ENCODE data around the gene NOC4L. TPM values are rescaled to one million over a fixed set of nuclear protein-coding genes. Genes with fewer than 3 reads are reported as not detected.
A peak's percentile ranks its signal among the peaks of the same experiment; 100 is the strongest.

Gene NOC4L
- total RNA-seq, 1 donor from 2014 or later, result 29.1 TPM

- ATAC-seq (ENCODE audit: low read depth), result no peak
- Mint-ChIP-seq H3K36me3 (ENCODE audit: low read depth) (peaks cover 37% of the 10 kb centered on the region), H3K27ac (no peak overlapping the region), H3K9me3 (no peaks in the 10 kb centered on the region), H3K4me1 (peaks cover 28% of the 10 kb centered on the region), H3K4me3 (no peak overlapping the region), H3K27me3 (no peaks in the 10 kb centered on the region)
- intact Hi-C loops (cut with micrococcal nuclease), result no loop called here
- no peak for DNase-seq
- ChIA-PET POLR2A (no interaction called here), CTCF (no interaction called here)
- TF ChIP-seq, protein P1, sequence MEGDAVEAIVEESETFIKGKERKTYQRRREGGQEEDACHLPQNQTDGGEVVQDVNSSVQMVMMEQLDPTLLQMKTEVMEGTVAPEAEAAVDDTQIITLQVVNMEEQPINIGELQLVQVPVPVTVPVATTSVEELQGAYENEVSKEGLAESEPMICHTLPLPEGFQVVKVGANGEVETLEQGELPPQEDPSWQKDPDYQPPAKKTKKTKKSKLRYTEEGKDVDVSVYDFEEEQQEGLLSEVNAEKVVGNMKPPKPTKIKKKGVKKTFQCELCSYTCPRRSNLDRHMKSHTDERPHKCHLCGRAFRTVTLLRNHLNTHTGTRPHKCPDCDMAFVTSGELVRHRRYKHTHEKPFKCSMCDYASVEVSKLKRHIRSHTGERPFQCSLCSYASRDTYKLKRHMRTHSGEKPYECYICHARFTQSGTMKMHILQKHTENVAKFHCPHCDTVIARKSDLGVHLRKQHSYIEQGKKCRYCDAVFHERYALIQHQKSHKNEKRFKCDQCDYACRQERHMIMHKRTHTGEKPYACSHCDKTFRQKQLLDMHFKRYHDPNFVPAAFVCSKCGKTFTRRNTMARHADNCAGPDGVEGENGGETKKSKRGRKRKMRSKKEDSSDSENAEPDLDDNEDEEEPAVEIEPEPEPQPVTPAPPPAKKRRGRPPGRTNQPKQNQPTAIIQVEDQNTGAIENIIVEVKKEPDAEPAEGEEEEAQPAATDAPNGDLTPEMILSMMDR (IDR thresholded peaks at IDR 0.05), result no peak
Observed at GRCh38 chr12:132140918-132141841, 3.1 kb upstream of the NOC4L start.

DNA sequence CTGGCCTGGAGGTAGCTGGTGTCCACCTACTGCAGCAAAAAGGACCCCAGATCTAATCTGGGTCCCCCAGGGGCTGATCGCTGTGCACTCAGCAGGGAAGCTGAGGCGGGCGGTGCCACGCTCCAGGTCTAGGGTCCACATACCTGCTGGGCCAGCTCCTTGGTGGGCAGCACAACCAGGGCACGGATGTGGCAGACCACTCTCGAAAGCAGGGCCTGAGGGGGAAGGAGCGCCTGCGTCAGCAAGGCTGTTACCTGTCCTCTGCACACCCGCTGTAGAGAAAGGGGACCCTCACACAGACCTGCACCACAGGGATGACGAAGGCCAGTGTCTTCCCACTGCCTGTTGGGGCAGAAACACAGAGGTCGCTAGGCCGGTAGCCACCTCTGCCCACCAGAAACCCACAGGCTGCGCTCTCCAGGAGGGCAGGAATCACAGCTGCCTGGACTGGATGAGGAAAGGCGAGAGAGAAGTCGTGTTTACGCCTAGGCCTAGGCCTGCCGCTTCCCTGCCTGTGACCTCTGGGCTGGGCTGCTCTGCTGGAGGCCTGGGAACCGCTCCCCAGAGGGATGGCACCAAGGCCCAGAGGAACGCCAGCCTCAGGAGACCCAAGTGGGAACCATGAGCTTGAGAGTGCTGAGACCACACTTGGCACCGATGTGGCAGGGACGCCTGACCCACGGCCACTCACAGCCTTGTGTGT is 2.1 kb upstream of the NOC4L start:
- TF ChIP-seq, protein P1 (IDR thresholded peaks at IDR 0.05), result no peak
- ChIA-PET POLR2A (no interaction called here), CTCF (no interaction called here)
- ATAC-seq (ENCODE audit: low read depth) (no peak), DNase-seq (no peak)
- Mint-ChIP-seq H3K27me3 (no peaks in the 10 kb centered on the region), H3K4me1 (peaks cover 35% of the 10 kb centered on the region), H3K36me3 (ENCODE audit: low read depth) (peaks cover 42% of the 10 kb centered on the region), H3K27ac (no peak overlapping the region), H3K4me3 (peak overlapping the region; percentile 82), H3K9me3 (no peaks in the 10 kb centered on the region)
- intact Hi-C loops (cut with micrococcal nuclease), result no loop called here

DNA sequence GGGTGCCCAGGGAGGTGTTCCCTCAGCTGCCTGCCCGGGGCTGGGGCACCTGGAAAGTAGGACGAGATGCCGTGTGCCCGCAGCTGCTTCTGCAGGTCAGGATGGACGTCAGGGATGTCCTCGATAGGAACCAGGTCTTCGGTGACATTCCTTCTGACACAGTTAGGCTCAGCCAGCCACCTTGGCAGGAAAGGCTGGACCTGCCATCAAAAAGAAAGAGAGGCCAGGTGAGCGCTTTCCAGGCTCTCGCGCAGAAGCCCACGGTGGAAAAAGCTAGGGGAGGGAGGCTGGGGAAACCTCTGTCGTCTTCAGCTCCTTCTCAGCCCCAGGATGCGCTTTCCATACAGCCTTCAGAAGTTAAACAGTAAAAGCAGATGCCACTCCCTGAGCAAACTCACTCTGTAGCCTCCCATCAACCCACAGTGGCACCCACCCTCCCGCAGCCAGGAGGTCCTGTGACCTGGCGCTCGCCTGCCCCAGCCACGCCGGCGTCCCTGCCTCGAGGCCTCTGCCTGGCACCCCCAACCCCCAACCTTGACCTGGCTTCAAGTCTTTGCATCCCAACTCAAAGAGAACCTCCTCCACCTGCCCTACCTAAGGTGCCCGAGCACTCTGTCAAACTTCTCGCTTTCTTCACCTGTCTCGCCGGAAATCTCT is 1.4 kb upstream of the NOC4L start:
- POLR2A ChIA-PET, result interaction anchor here (0.7 kb wide), 1 partner anchor 72 kb away, joined by 7 read pairs; no protein-coding TSS in a partner anchor
- no peaks in the 10 kb centered on the region for H3K9me3 Mint-ChIP-seq
- CTCF ChIA-PET, result no interaction called here
- peaks cover 35% of the 10 kb centered on the region for H3K4me1 Mint-ChIP-seq
- no peaks in the 10 kb centered on the region for H3K27me3 Mint-ChIP-seq
- TF ChIP-seq, protein P1 (IDR thresholded peaks at IDR 0.05), result no peak
- peak overlapping the region; percentile 82 for H3K4me3 Mint-ChIP-seq
- ATAC-seq (ENCODE audit: low read depth) (no peak), DNase-seq (no peak)
- no peak overlapping the region for H3K27ac Mint-ChIP-seq
- H3K36me3 Mint-ChIP-seq (ENCODE audit: low read depth), result peaks cover 40% of the 10 kb centered on the region
- intact Hi-C loops (cut with micrococcal nuclease), result no loop called here

- H3K27me3 Mint-ChIP-seq, result no peaks in the 10 kb centered on the region
- H3K9me3 Mint-ChIP-seq, result no peaks in the 10 kb centered on the region
- peaks cover 42% of the 10 kb centered on the region for H3K36me3 Mint-ChIP-seq (ENCODE audit: low read depth)
- no peak overlapping the region for H3K27ac Mint-ChIP-seq
- peaks cover 35% of the 10 kb centered on the region for H3K4me1 Mint-ChIP-seq
- ATAC-seq (ENCODE audit: low read depth) (peak; percentile 30), DNase-seq (no peak)
- POLR2A ChIA-PET, result interaction anchor here (0.7 kb wide), 1 partner anchor 72 kb away, joined by 7 read pairs; no protein-coding TSS in a partner anchor
- peak overlapping the region; percentile 82 for H3K4me3 Mint-ChIP-seq
- intact Hi-C loops (cut with micrococcal nuclease), result loop anchor here (1.0 kb wide), 3 partner anchors 46 to 72 kb away; no protein-coding TSS in a partner anchor
- CTCF ChIA-PET, result no interaction called here
- TF ChIP-seq, protein P1 (IDR thresholded peaks at IDR 0.05), result no peak
Observed at GRCh38 chr12:132143336-132144071, 753 bp upstream of the NOC4L start.
